C4-2B (cell line): ENCODE results near the gene PLCB4.

Source experiments
- H3K27ac ChIP-seq: fragments of 450-650 bp; 2 replicates; pipeline ENCODE4 v1.5.1; 2017
- ZFX ChIP-seq: fragments of 450-650 bp; IDR thresholded peaks from 2 replicates; pipeline ENCODE4 v1.6.1; 2017
- TF ChIP-seq, protein P1 (sequence below): fragments of 450-650 bp; conservative IDR thresholded peaks from 2 replicates; pipeline ENCODE4 v1.5.1; 2017; ENCODE audit warnings: mild to moderate bottlenecking

Gene PLCB4

DNA sequence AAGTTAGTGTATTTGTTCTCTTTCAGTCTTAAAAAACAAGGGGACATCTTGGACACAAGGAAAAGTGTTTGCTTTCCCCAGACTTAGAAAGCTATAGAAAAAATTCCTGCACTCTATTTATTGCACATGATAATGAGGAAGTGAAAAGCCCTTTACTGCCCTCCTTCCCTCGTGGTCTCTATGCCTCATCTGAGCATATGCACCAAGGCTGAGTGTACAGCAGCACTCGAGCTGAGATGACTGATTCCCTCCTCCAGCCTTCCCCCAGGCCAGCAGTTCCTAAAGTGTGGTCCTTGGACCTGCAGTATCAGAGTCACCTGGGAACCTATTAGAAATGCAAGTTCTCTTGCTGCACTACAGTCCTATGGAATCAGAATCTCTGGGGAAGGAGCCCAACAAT lies 431.2 kb downstream of the PLCB4 start:
- TF ChIP-seq, protein P1, sequence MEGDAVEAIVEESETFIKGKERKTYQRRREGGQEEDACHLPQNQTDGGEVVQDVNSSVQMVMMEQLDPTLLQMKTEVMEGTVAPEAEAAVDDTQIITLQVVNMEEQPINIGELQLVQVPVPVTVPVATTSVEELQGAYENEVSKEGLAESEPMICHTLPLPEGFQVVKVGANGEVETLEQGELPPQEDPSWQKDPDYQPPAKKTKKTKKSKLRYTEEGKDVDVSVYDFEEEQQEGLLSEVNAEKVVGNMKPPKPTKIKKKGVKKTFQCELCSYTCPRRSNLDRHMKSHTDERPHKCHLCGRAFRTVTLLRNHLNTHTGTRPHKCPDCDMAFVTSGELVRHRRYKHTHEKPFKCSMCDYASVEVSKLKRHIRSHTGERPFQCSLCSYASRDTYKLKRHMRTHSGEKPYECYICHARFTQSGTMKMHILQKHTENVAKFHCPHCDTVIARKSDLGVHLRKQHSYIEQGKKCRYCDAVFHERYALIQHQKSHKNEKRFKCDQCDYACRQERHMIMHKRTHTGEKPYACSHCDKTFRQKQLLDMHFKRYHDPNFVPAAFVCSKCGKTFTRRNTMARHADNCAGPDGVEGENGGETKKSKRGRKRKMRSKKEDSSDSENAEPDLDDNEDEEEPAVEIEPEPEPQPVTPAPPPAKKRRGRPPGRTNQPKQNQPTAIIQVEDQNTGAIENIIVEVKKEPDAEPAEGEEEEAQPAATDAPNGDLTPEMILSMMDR = no peak
- TF ChIP-seq ZFX = no peak
- no peak overlapping the region for H3K27ac ChIP-seq

DNA sequence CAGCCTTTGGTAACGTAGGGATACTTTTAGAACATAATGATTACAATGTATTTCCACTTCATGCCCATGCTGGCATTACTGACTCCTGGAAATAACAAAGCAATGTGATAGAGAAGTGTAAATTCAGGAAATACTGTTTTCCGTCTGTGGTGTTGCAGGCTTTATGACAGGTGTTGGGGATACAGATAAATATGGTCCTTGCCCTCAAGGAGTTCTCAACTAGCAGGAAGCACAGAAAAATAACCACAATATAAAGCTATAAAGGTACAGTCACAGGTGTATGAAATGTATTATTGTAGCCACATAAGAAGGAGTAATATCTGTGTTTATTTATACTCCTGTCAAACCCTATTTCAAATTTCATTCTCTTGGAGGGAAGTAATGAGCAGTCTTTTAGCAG lies 432.6 kb downstream of the PLCB4 start:
- H3K27ac ChIP-seq = no peak overlapping the region
- no peak for TF ChIP-seq ZFX
- TF ChIP-seq, protein P1 = no peak

DNA sequence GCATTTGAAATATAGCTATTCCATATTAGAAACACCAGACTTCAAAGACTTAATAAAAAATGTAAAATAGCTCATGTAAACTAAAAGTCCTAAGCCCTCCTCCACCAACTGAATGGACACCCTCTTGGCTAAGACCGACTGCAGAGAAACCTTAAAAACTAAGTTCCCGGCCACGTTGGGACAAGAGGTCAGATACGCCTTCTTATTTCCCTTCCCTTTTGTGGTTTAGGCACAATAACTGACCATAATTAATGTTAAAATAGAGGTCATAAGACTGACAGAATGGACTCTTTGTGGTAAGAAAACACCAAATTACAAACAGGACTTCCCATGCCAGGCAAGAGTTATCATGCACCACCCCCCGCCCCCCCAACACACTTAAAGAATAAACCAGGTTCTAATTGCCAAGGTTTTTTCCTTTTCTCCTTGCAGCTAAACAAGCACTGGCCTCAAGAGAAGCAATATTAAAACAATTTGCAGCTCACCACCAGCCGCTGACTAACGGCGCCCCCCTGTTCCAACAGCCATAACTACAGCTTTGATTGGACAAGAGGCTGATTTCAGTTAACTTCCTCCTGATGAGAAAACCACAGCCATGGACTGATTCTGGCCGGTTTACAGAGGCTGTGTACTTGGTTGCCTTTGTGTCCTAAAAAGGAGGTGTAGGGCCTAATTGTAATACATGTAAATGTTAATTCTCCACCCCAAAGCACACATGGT lies 434.8 kb downstream of the PLCB4 start:
- no peak for TF ChIP-seq ZFX
- TF ChIP-seq, protein P1 = no peak

DNA sequence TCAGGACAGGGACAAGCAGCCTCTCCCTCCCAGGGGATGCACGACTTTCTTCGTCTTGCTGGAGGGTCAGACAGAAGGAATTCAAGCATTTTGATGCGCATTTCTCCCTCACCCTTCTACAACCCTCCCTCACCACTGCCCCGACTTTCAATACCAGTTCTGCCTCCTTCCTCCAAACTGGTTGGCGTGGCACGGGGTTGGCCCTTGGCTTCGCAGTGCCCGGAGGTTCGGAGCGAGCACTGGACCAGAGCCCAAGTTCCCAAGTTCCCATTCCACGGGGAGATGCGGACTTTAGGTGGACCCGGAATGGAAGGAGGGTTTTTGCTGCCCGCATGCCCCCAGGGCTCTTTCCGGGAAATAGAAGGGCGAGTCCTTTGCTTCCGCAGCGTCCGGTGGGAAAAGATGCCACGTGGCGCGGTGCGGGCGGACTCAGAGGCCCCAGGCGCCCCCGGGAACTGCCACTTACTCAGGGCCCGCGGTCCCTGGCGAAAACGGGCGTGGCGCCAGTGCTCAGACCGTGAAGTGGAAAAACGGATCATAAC lies 437.5 kb downstream of the PLCB4 start:
- H3K27ac ChIP-seq = no peak overlapping the region
- TF ChIP-seq, protein P1 = no peak
- no peak for TF ChIP-seq ZFX

More for the DNA sequence above, 434.8 kb downstream of the PLCB4 start:
- no peak overlapping the region for H3K27ac ChIP-seq

DNA sequence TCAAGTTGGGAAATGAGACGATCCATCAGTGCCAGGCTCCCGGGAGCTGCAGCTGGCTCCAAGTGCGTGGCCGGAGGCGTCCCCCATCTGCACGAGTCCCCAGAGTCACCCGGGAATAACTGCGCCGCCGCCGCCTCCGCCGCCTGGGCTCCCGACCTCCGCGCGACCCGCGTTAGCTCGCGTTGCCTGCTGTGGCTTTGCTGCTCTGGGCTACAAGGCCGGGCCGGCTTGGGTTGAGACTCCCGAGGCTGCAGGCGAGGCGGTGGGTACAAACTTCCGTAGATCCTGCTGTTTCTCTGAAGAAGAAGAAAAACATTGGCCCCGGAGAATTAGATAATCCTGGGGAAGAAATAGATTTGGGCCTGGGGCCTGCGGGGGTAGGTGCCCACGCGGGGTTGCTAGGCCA lies 438.1 kb downstream of the PLCB4 start:
- TF ChIP-seq, protein P1 = no peak
- no peak for TF ChIP-seq ZFX
- no peak overlapping the region for H3K27ac ChIP-seq

DNA sequence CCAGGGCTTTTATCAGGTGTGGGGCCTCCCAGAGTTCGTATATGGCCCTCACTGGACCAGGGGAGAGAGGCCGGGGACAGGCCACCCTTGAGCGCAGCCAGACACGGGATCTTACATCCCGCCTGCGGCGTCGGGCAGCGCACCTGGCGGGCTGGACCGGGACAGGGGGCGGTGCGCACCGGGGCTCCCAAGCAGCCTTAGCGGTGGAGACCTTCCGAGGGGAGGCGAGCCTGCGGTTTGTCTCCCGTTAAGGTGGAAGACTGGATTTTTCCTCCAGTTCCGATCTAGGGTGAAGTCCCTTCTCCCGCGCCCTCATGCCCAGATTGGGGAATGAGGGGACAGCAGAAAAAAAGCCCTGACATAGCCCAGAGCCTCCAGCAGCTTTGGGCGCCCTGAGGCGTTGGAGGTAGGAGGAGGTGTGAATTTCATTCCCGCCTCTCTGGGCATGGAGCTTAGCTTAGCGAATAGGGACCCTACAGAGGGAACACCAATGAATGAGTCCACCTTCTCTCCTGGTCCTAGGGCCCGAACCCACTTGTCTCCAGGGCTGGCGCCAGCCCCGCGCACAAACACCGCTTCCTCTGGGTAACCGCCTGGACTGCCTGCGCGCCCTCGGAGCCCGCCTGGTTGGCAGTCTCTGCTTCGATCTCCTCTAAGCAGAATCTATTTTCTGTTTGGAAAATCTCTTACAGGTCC lies 438.8 kb downstream of the PLCB4 start:
- no peak overlapping the region for H3K27ac ChIP-seq
- no peak for TF ChIP-seq ZFX

DNA sequence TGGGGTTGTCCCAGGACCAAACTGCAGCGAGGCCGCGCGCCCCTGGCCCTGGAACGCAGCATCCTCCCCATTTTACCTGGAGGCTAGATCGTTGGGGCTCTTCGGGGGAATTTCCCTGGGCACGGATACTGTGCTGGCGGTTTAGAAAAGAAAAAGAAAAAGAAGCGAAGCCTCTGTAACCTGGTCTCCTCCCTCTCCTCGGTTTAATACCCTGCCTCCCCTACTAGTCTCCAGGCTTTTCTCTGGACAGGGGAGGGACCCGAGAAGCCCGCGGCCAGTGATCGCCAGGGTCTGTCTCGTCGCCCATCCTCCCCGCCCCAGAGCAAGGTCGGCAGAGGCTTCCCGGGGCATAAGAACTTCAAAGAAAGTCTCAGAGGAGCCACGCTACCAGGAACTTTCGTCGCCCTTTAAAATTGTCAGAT lies 439.4 kb downstream of the PLCB4 start:
- H3K27ac ChIP-seq = no peak overlapping the region
- no peak for TF ChIP-seq ZFX
- TF ChIP-seq, protein P1 = no peak
